Measurements from ENCODE around the gene RAB15.

RAB15 gene

DNA sequence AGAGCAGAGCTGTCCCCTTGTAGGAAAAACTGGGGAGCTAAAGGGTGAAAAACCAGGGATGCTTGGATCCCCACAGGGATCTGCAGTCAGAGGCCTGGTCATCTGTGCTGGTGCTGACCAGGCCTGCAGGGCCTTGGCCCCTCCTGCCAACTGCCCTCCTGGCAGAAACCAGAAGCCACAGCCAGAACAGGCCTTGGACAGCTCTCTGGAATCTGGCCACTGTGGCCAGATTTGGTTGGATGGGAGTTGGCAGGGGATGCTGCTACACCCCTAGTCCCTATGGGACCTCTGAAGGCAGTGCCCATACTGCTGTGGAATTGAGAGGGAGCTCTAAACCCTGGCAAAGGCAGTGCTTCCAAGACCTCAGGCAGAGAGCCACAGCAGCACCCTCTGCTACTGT is 20.4 kb downstream of the RAB15 start:
- H3K9ac ChIP-seq (ENCODE audit: low read length) = no peak overlapping the region
- H3K36me3 ChIP-seq (ENCODE audit: low read length) = no peaks in the 10 kb centered on the region
- no peaks in the 10 kb centered on the region for H3K79me2 ChIP-seq (ENCODE audit: insufficient read depth, low read length)
- no peak overlapping the region for H3K4me2 ChIP-seq (ENCODE audit: low read depth, low read length, poor library complexity, severe bottlenecking)
- no peaks in the 10 kb centered on the region for H3K9me2 ChIP-seq (replicated peaks; ENCODE audit: insufficient read depth, low read length)
- H4K20me1 ChIP-seq (ENCODE audit: low read depth, low read length) = no peaks in the 10 kb centered on the region
- no peaks in the 10 kb centered on the region for H3K27me3 ChIP-seq (ENCODE audit: low read length)
- no peaks in the 10 kb centered on the region for H3K9me3 ChIP-seq (ENCODE audit: insufficient read depth, low read length)
- TF ChIP-seq, protein P1, sequence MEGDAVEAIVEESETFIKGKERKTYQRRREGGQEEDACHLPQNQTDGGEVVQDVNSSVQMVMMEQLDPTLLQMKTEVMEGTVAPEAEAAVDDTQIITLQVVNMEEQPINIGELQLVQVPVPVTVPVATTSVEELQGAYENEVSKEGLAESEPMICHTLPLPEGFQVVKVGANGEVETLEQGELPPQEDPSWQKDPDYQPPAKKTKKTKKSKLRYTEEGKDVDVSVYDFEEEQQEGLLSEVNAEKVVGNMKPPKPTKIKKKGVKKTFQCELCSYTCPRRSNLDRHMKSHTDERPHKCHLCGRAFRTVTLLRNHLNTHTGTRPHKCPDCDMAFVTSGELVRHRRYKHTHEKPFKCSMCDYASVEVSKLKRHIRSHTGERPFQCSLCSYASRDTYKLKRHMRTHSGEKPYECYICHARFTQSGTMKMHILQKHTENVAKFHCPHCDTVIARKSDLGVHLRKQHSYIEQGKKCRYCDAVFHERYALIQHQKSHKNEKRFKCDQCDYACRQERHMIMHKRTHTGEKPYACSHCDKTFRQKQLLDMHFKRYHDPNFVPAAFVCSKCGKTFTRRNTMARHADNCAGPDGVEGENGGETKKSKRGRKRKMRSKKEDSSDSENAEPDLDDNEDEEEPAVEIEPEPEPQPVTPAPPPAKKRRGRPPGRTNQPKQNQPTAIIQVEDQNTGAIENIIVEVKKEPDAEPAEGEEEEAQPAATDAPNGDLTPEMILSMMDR (IDR thresholded peaks at IDR 0.05; ENCODE audit: insufficient read depth, low read length, poor library complexity, severe bottlenecking) = no peak
- no peak for TF ChIP-seq EZH2phosphoT487 (conservative IDR thresholded peaks at IDR 0.05; ENCODE audit: low read length)
- no peaks in the 10 kb centered on the region for H3F3A ChIP-seq (ENCODE audit: insufficient read depth)
- H3K4me3 ChIP-seq (ENCODE audit: insufficient read depth, low read length, poor library complexity, severe bottlenecking) = no peak overlapping the region
- H2AFZ ChIP-seq (ENCODE audit: low read depth, low read length, severe bottlenecking) = no peak overlapping the region
- H3K27ac ChIP-seq (ENCODE audit: low read depth, low read length) = no peak overlapping the region

DNA sequence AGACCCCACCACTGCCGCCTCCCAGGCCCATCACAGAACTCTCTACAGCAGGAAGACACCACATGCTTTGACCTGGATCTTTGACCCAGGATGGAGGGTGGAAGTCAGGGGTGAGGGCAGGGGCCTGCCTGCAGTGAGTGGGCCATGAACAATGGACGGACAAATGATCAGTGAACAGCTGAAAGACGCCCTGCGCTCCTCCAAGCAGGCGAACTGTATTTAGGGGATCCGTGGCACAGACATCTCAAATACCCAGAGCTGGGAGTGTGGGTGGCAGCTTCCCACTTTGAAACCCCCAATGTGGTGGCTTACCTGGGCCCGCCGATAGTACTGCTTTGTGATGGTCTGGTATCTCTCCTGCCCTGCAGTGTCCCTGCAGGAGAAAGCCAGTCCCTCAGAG is 20.8 kb downstream of the RAB15 start:
- Histone ChIP-seq H3K9ac (ENCODE audit: low read length) (no peak overlapping the region), H3K4me3 (ENCODE audit: insufficient read depth, low read length, poor library complexity, severe bottlenecking) (no peak overlapping the region), H3K27ac (ENCODE audit: low read depth, low read length) (no peak overlapping the region), H4K20me1 (ENCODE audit: low read depth, low read length) (no peaks in the 10 kb centered on the region), H3K36me3 (ENCODE audit: low read length) (no peaks in the 10 kb centered on the region), H3F3A (ENCODE audit: insufficient read depth) (no peaks in the 10 kb centered on the region), H3K9me2 (replicated peaks; ENCODE audit: insufficient read depth, low read length) (no peaks in the 10 kb centered on the region), H3K79me2 (ENCODE audit: insufficient read depth, low read length) (no peaks in the 10 kb centered on the region), H2AFZ (ENCODE audit: low read depth, low read length, severe bottlenecking) (no peak overlapping the region), H3K9me3 (ENCODE audit: insufficient read depth, low read length) (no peaks in the 10 kb centered on the region), H3K27me3 (ENCODE audit: low read length) (no peaks in the 10 kb centered on the region), H3K4me2 (ENCODE audit: low read depth, low read length, poor library complexity, severe bottlenecking) (no peak overlapping the region)
- no peak for TF ChIP-seq EZH2phosphoT487 (conservative IDR thresholded peaks at IDR 0.05; ENCODE audit: low read length)
- TF ChIP-seq, protein P1 (IDR thresholded peaks at IDR 0.05; ENCODE audit: insufficient read depth, low read length, poor library complexity, severe bottlenecking) = no peak

DNA sequence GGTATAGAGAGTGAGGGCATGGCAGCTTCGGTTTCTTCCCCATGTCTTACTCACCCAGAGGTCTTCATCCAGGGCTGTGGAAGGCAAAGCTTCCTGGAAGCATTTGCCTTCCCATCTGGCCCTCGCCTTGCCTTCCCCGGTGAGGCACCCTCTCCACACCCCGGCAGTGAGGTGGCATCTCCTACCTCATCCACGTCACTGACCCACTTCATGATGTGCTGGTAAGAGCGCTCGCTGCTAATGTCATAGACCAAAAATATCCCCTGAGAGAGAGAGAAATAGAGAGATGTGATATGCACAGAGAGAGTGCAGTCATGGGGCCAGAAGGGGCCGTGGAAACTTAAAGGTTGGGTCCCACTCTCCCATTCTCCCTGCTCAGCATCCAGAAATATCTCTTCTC is 21.2 kb downstream of the RAB15 start:
- TF ChIP-seq, protein P1 (IDR thresholded peaks at IDR 0.05; ENCODE audit: insufficient read depth, low read length, poor library complexity, severe bottlenecking) = no peak
- no peak for TF ChIP-seq EZH2phosphoT487 (conservative IDR thresholded peaks at IDR 0.05; ENCODE audit: low read length)
- no peak overlapping the region for H3K27ac ChIP-seq (ENCODE audit: low read depth, low read length)

More for the DNA sequence above, 21.2 kb downstream of the RAB15 start:
- Histone ChIP-seq H3K4me3 (ENCODE audit: insufficient read depth, low read length, poor library complexity, severe bottlenecking) (no peak overlapping the region), H3K4me2 (ENCODE audit: low read depth, low read length, poor library complexity, severe bottlenecking) (no peak overlapping the region), H3K79me2 (ENCODE audit: insufficient read depth, low read length) (no peaks in the 10 kb centered on the region), H3K9me3 (ENCODE audit: insufficient read depth, low read length) (no peaks in the 10 kb centered on the region), H3K27me3 (ENCODE audit: low read length) (no peaks in the 10 kb centered on the region), H3K36me3 (ENCODE audit: low read length) (no peaks in the 10 kb centered on the region), H4K20me1 (ENCODE audit: low read depth, low read length) (no peaks in the 10 kb centered on the region), H3K9ac (ENCODE audit: low read length) (no peak overlapping the region), H3F3A (ENCODE audit: insufficient read depth) (no peaks in the 10 kb centered on the region), H3K9me2 (replicated peaks; ENCODE audit: insufficient read depth, low read length) (no peaks in the 10 kb centered on the region), H2AFZ (ENCODE audit: low read depth, low read length, severe bottlenecking) (no peak overlapping the region)

Data from SU-DHL-6 (cell line).